ENCODE measurements around the gene CTNNA2. TPM values are rescaled to one million over a fixed set of nuclear protein-coding genes. Genes with fewer than 3 reads are reported as not detected.
A peak's percentile ranks its signal among the peaks of the same experiment; 100 is the strongest.

The CTNNA2 gene
- polyA plus RNA-seq, 2 of the 4 experiments (the other 2 are of a cell fraction), result 0.50 to 0.94 TPM

- DNase-seq (ENCODE audit: low read depth in 1 of 2, low spot score in 1 of 2) (no peak), FAIRE-seq (no peak), ATAC-seq (no peak)
- H3K4me3 ChIP-seq, result no peak overlapping the region
- ChIA-PET POLR2A (no interaction called here), CTCF (no interaction called here)
- H3K9me3 ChIP-seq, result peaks cover 5% of the 10 kb centered on the region; the same call in 1 of the 3 replicates
- H3K4me2 ChIP-seq, result no peak overlapping the region
- TF ChIP-seq CHD4 (IDR thresholded peaks at IDR 0.05; ENCODE audit: borderline replicate concordance) (no peak), FOSL2 (IDR thresholded peaks at IDR 0.05) (no peak), FOSL2 (CRISPR knock-in tag; IDR thresholded peaks at IDR 0.05) (no peak), USF2 (IDR thresholded peaks at IDR 0.05) (no peak), BHLHE40 (IDR thresholded peaks at IDR 0.05; ENCODE audit: low read depth, low read length) (no peak), RFX5 (IDR thresholded peaks at IDR 0.05) (no peak), HMGXB4 (CRISPR knock-in tag; IDR thresholded peaks at IDR 0.05; ENCODE audit: borderline replicate concordance) (no peak), POLR2AphosphoS2 (conservative IDR thresholded peaks at IDR 0.05; ENCODE audit: low read length) (no peak), NPAS2 (CRISPR knock-in tag; IDR thresholded peaks at IDR 0.05; ENCODE audit: borderline replicate concordance) (no peak), GATA3 (IDR thresholded peaks at IDR 0.05; ENCODE audit: borderline replicate concordance) (no peak), MAZ (IDR thresholded peaks at IDR 0.05; ENCODE audit: borderline replicate concordance, low read depth, low read length) (no peak)
- no peak overlapping the region for H3K27ac ChIP-seq
- H3K4me1 ChIP-seq, result no peaks in the 10 kb centered on the region
Measured at GRCh38 chr2:79850912-79851311, 338.1 kb downstream of the CTNNA2 start.

GRCh38 chr2:79855264-79856006, 342.6 kb downstream of the CTNNA2 start:
- ATAC-seq, result peak; percentile 74 to 76; a peak in 4 of 6 replicates
- no peak for FAIRE-seq
- ChIA-PET CTCF (interaction anchor here (0.6 to 1.5 kb wide), 8 partner anchors 8 to 609 kb away, joined by 3 to 4 read pairs (median 3); no protein-coding TSS in a partner anchor), POLR2A (no interaction called here)
- 17% methylated on average over 10 of the region's 10 CpGs for WGBS (ENCODE audit: missing lambda C conversion rate)
- Histone ChIP-seq H3K9me3 (peaks cover 5% of the 10 kb centered on the region; the same call in 1 of the 3 replicates), H3K4me1 (no peaks in the 10 kb centered on the region), H3K4me3 (no peak overlapping the region), H3K27ac (no peak overlapping the region), H3K4me2 (no peak overlapping the region)
- TF ChIP-seq HES2 (IDR thresholded peaks at IDR 0.05) (no peak), CBX2 (IDR thresholded peaks at IDR 0.05; ENCODE audit: borderline replicate concordance, low read depth) (no peak), REST (IDR thresholded peaks at IDR 0.05) (no peak), SMC3 (IDR thresholded peaks at IDR 0.05) (peak; percentile 54), NR3C1 (IDR thresholded peaks at IDR 0.05) (no peak), FOSB (CRISPR knock-in tag; IDR thresholded peaks at IDR 0.05) (no peak), CBX8 (IDR thresholded peaks at IDR 0.05) (no peak), ZNF302 (CRISPR knock-in tag; IDR thresholded peaks at IDR 0.05) (no peak), RAD21 (conservative IDR thresholded peaks at IDR 0.05 in 1 of 2, IDR thresholded peaks at IDR 0.05 in 1 of 2) (peak; percentile 61 to 62; a peak in 4 of 5 replicates), CTCF (IDR thresholded peaks at IDR 0.05) (peak; percentile 20; the same call in 2 of the 3 replicates)
- DNase-seq (ENCODE audit: low read depth in 1 of 2, low spot score in 1 of 2), result peak; percentile 6 to 20

Measured in A549 (cell line).